Keratinocyte (primary cell): ENCODE measurements around the gene CAPZB. TPM values are rescaled to one million over a fixed set of nuclear protein-coding genes. Genes with fewer than 3 reads are reported as not detected.

Experiments
- DNase-seq: peaks from one replicate; pipeline ENCODE4 v3.0.0-alpha.2; 2011; ENCODE audit warnings: low read depth, missing footprints, low spot score
- FAIRE-seq: peaks from 2 replicates; lab custom pipeline; 2011; peaks lifted over from hg19 to GRCh38; lab: Jason Lieb, UNC
- H2AFZ ChIP-seq: 2 replicates; pipeline ENCODE4 v1.6.0; 2012; ENCODE audit warnings: low read length, control low read depth, inconsistent platforms; ENCODE audit not compliant: control insufficient read depth
- H3K27ac ChIP-seq: 2 replicates; pipeline ENCODE4 v1.5.1; 2011; ENCODE audit warnings: low read length; ENCODE audit not compliant: control insufficient read depth, insufficient read depth
- H3K27me3 ChIP-seq: 3 replicates; pipeline ENCODE4 v1.6.0; 2011; ENCODE audit warnings: low read length; ENCODE audit not compliant: control insufficient read depth, insufficient read depth; ENCODE audit errors: extremely low read depth
- H3K36me3 ChIP-seq, 2 experiments: 2 replicates in 1 of 2; 3 replicates in 1 of 2; pipeline ENCODE4 v1.5.1; 2011; ENCODE audit warnings: low read length in 2 of 2, mild to moderate bottlenecking in 1 of 2; ENCODE audit not compliant: control insufficient read depth in 2 of 2, insufficient read depth in 2 of 2; ENCODE audit errors: extremely low read depth in 1 of 2
- H3K4me1 ChIP-seq: 3 replicates; pipeline ENCODE4 v1.5.1; 2011; ENCODE audit warnings: low read length; ENCODE audit not compliant: control insufficient read depth, insufficient read depth; ENCODE audit errors: extremely low read depth
- H3K4me2 ChIP-seq: 3 replicates; pipeline ENCODE4 v1.6.0; 2011; ENCODE audit warnings: low read depth, low read length; ENCODE audit not compliant: control insufficient read depth, insufficient read depth; ENCODE audit errors: extremely low read depth
- H3K4me3 ChIP-seq, 3 experiments: fragments of 200-600 bp in 1 of 3; sonication (generic) in 1 of 3; 2 replicates in 2 of 3; 3 replicates in 1 of 3; pipeline ENCODE4 v1.5.1; 2011 to 2016; ENCODE audit warnings: low read length in 3 of 3, mild to moderate bottlenecking in 3 of 3, control low read depth in 2 of 3, inconsistent platforms in 1 of 3, low read depth in 1 of 3, mixed read lengths in 1 of 3, mixed run types in 1 of 3, moderate library complexity in 1 of 3; ENCODE audit not compliant: control insufficient read depth in 2 of 3, insufficient read depth in 2 of 3; ENCODE audit errors: extremely low read depth in 1 of 3
- H3K79me2 ChIP-seq: 2 replicates; pipeline ENCODE4 v1.6.0; 2012; ENCODE audit warnings: low read length; ENCODE audit not compliant: control insufficient read depth, insufficient read depth
- H3K9ac ChIP-seq: 3 replicates; pipeline ENCODE4 v1.6.0; 2011; ENCODE audit warnings: low read length; ENCODE audit not compliant: control insufficient read depth, insufficient read depth; ENCODE audit errors: extremely low read depth
- H3K9me1 ChIP-seq: 3 replicates; pipeline ENCODE4 v1.6.0; 2011; ENCODE audit warnings: low read length; ENCODE audit not compliant: control insufficient read depth, insufficient read depth; ENCODE audit errors: extremely low read depth
- H3K9me3 ChIP-seq: 2 replicates; pipeline ENCODE4 v1.5.1; 2012; ENCODE audit warnings: low read depth, low read length; ENCODE audit not compliant: control insufficient read depth
- H4K20me1 ChIP-seq: 3 replicates; pipeline ENCODE4 v1.6.0; 2011; ENCODE audit warnings: low read length; ENCODE audit not compliant: control insufficient read depth, insufficient read depth; ENCODE audit errors: extremely low read depth
- EZH2 ChIP-seq: IDR thresholded peaks from one replicate; pipeline ENCODE4 v1.6.1; 2012; ENCODE audit warnings: inconsistent platforms, mild to moderate bottlenecking, low read length, moderate library complexity
- dilution Hi-C: fragments of 300-500 bp; cut with MboI; formaldehyde crosslinking; loops from one replicate; pipeline ENCODE4 v1.7.0; 2020; ENCODE audit warnings: low sequenced_read_pairs; ENCODE audit not compliant: extremely low pct_ligation_motif_present
- polyA plus RNA-seq, 5 experiments: library from polyadenylated mRNA; depleted of rRNA in 3 of 5; stranded (reverse) in 3 of 5; stranded (forward) in 1 of 5; unstranded in 1 of 5; fragments of >200 nt; gene quantifications; 1 replicate in 1 of 5; 2 replicates in 3 of 5; 3 replicates in 1 of 5; pipeline versions ENCODE4 v1.2.1 to v1.2.3, GENCODE V29; 2011 to 2012; ENCODE audit warnings: missing spikeins in 2 of 5, low read depth in 1 of 5, low replicate concordance in 1 of 5
- TF ChIP-seq, protein P1 (sequence below), 3 experiments: IDR thresholded peaks in 1 of 3; conservative IDR thresholded peaks in 1 of 3; optimal IDR thresholded peaks in 1 of 3; 2 replicates in 2 of 3; 3 replicates in 1 of 3; pipeline versions ENCODE3 to v1.5.1; 2011; ENCODE audit warnings: low read length in 3 of 3, mild to moderate bottlenecking in 3 of 3, moderate library complexity in 2 of 3, control low read depth in 1 of 3, inconsistent platforms in 1 of 3; ENCODE audit not compliant: insufficient read depth in 2 of 3; ENCODE audit errors: extremely low read depth in 1 of 3

The CAPZB gene
- polyA plus RNA-seq, 1 donor (not counting 4 experiments of a cell fraction or from before 2014, with no cell fraction given), result 193 TPM

DNA sequence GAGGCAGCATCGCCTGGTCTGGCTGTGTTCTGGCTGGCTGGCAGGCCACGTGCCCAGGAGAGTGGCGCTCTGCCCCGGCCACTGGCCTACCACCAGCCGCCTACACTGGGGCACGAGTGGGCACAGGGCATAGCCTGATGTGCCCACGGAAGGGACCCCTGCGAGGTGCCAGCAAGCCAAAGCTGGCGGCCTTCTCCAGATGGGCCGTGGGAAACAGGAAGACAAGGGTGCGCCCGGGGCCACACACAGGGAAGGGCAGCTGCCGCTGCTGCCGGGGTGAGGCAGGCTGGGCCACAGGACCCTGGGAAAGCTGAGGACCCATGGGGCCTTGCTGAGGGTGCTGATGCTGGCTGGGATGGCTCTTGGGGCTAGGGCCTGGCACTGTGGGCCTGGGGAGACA is 132.5 kb downstream of the CAPZB start:
- no peaks in the 10 kb centered on the region for H3K4me1 ChIP-seq
- no peaks in the 10 kb centered on the region for H4K20me1 ChIP-seq
- no peaks in the 10 kb centered on the region for H3K9me1 ChIP-seq
- H3K27me3 ChIP-seq, result no peaks in the 10 kb centered on the region
- H2AFZ ChIP-seq, result no peak overlapping the region
- FAIRE-seq (no peak), DNase-seq (no peak)
- H3K27ac ChIP-seq, result no peak overlapping the region
- no peak overlapping the region for H3K4me2 ChIP-seq
- no peaks in the 10 kb centered on the region for H3K9me3 ChIP-seq
- no peaks in the 10 kb centered on the region for H3K79me2 ChIP-seq
- H3K4me3 ChIP-seq, result no peak overlapping the region
- no peak for TF ChIP-seq EZH2
- TF ChIP-seq, protein P1, sequence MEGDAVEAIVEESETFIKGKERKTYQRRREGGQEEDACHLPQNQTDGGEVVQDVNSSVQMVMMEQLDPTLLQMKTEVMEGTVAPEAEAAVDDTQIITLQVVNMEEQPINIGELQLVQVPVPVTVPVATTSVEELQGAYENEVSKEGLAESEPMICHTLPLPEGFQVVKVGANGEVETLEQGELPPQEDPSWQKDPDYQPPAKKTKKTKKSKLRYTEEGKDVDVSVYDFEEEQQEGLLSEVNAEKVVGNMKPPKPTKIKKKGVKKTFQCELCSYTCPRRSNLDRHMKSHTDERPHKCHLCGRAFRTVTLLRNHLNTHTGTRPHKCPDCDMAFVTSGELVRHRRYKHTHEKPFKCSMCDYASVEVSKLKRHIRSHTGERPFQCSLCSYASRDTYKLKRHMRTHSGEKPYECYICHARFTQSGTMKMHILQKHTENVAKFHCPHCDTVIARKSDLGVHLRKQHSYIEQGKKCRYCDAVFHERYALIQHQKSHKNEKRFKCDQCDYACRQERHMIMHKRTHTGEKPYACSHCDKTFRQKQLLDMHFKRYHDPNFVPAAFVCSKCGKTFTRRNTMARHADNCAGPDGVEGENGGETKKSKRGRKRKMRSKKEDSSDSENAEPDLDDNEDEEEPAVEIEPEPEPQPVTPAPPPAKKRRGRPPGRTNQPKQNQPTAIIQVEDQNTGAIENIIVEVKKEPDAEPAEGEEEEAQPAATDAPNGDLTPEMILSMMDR (optimal IDR thresholded peaks at IDR 0.05 in 1 of 3, IDR thresholded peaks at IDR 0.05 in 1 of 3, conservative IDR thresholded peaks at IDR 0.05 in 1 of 3; ENCODE audit: extremely low read depth in 1 of 3, insufficient read depth in 2 of 3, low read length in 3 of 3), result no peak
- H3K36me3 ChIP-seq, result peaks cover 33 to 46% of the 10 kb centered on the region in 2 experiments
- dilution Hi-C loops, result no loop called here
- no peak overlapping the region for H3K9ac ChIP-seq

DNA sequence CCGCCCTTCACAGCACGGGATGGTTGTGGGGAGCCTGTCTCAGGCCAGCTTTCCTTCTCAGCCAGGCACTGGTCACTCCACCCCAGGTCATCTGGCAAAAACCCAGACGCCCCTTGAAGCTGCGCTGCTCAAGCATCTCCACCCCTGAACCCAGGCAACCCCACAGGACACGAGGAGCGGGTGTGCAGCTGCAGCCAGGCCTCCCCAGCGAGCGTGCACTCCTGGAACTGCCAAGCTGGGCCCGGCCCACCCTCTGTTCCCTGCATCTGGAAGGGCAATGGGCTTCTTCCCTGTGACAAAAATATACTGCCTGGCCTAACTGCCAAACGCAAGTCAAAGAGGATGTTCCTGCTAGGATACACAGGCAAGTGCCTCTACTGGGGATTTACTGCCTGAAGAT is 133.5 kb downstream of the CAPZB start:
- peaks cover 33 to 46% of the 10 kb centered on the region in 2 experiments for H3K36me3 ChIP-seq
- dilution Hi-C loops, result no loop called here

More for the DNA sequence above, 133.5 kb downstream of the CAPZB start:
- Histone ChIP-seq H3K4me1 (no peaks in the 10 kb centered on the region), H3K9ac (no peak overlapping the region), H4K20me1 (no peaks in the 10 kb centered on the region), H3K4me2 (no peak overlapping the region), H3K79me2 (no peaks in the 10 kb centered on the region), H3K4me3 (no peak overlapping the region), H3K27me3 (no peaks in the 10 kb centered on the region), H3K9me1 (no peaks in the 10 kb centered on the region), H3K9me3 (no peaks in the 10 kb centered on the region), H2AFZ (no peak overlapping the region), H3K27ac (no peak overlapping the region)
- FAIRE-seq (no peak), DNase-seq (no peak)
- TF ChIP-seq EZH2, result no peak
- TF ChIP-seq, protein P1 (optimal IDR thresholded peaks at IDR 0.05 in 1 of 3, IDR thresholded peaks at IDR 0.05 in 1 of 3, conservative IDR thresholded peaks at IDR 0.05 in 1 of 3; ENCODE audit: extremely low read depth in 1 of 3, insufficient read depth in 2 of 3, low read length in 3 of 3), result no peak
